Stimulated activated CD4-positive, alpha-beta T cell treated with anti-CD3 and anti-CD28 coated beads, Interleukin-15, amount 100 ng/mL, for 48 hours (primary cell): ENCODE results near the gene TEX13A.

ENCODE experiments used
- DNase-seq, 2 donors: peaks; one replicate each; pipeline ENCODE4 v3.0.0-alpha.2; 2020; ENCODE audit warnings: low read depth in 2 of 2

The TEX13A gene

DNA sequence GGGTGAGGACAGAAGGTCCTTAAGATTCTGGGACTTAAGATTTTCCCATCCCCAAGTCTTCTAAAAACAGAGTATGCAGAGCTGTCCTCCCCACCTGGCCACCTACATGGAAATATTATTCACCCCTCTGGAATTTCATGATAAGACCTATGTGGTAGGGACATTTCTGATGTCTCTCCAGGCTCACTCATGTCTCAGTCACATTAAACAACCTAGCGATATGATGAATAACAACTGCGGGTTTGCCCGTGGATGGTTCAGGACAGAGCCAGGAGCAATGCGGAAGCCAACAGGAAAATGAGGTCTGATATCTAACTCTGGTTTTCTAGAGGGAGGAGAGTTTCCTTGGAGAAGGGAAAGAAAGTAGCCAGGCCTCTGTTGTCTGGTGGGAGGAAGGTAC lies 47.4 kb downstream of the TEX13A start:
- DNase-seq = no peak
